Lower leg skin (tissue), 4 donors: ENCODE measurements around the gene EPHB2. TPM values are rescaled to one million over a fixed set of nuclear protein-coding genes. Genes with fewer than 3 reads are reported as not detected.

Source experiments
- DNase-seq, 2 donors: peaks; one replicate each; pipeline ENCODE4 v3.0.0-alpha.2; 2019; ENCODE audit warnings: low spot score in 2 of 2
- H3K4me3 ChIP-seq: fragments of 200-600 bp; sonication (generic); 2 replicates; pipeline ENCODE4 v1.5.1; 2017; ENCODE audit warnings: mild to moderate bottlenecking, low read depth; ENCODE audit not compliant: poor library complexity, severe bottlenecking
- POLR2A ChIP-seq, 2 donors: fragments of 450-650 bp; IDR thresholded peaks; one replicate each; pipeline ENCODE4 v1.6.1; 2016 to 2017; ENCODE audit warnings: antibody characterized with exemption in 2 of 2, mild to moderate bottlenecking in 1 of 2, moderate library complexity in 1 of 2
- WGBS, 2 donors: methylation state at CpG; one replicate each; pipeline ENCODE4 v1.1.5; 2018; 5-methylcytosine and 5-hydroxymethylcytosine counted together
- intact Hi-C: fragments of 100-400 bp; cut with DNase I; formaldehyde crosslinking; loops from one replicate; pipeline ENCODE4 v1.15.0; 2023; ENCODE audit warnings: low total_unique reads
- total RNA-seq, 4 donors: library from RNA; depleted of rRNA; stranded (reverse); fragments of >200 nt; gene quantifications; one replicate each; pipeline ENCODE4 v1.1.0, GENCODE V29; 2016
- TF ChIP-seq, protein P1 (sequence below), 3 donors: fragments of 450-650 bp; IDR thresholded peaks; one replicate each; pipeline ENCODE4 v1.5.1; 2016; ENCODE audit warnings: antibody characterized with exemption in 3 of 3, mild to moderate bottlenecking in 3 of 3, moderate library complexity in 2 of 3

EPHB2 gene
- total RNA-seq, 4 donors from 2014 or later, result 0.57 to 3.1 (median 1.7) TPM

GRCh38 chr1:22801347-22801746, 90.7 kb downstream of the EPHB2 start:
- WGBS, 2 donors, result 97 to 98% methylated on average over 8 to 9 of the region's 9 CpGs
- intact Hi-C loops, result no loop called here
- DNase-seq, result no peak
- TF ChIP-seq POLR2A (IDR thresholded peaks at IDR 0.05), result no peak
- TF ChIP-seq, protein P1, sequence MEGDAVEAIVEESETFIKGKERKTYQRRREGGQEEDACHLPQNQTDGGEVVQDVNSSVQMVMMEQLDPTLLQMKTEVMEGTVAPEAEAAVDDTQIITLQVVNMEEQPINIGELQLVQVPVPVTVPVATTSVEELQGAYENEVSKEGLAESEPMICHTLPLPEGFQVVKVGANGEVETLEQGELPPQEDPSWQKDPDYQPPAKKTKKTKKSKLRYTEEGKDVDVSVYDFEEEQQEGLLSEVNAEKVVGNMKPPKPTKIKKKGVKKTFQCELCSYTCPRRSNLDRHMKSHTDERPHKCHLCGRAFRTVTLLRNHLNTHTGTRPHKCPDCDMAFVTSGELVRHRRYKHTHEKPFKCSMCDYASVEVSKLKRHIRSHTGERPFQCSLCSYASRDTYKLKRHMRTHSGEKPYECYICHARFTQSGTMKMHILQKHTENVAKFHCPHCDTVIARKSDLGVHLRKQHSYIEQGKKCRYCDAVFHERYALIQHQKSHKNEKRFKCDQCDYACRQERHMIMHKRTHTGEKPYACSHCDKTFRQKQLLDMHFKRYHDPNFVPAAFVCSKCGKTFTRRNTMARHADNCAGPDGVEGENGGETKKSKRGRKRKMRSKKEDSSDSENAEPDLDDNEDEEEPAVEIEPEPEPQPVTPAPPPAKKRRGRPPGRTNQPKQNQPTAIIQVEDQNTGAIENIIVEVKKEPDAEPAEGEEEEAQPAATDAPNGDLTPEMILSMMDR (IDR thresholded peaks at IDR 0.05), result no peak
- H3K4me3 ChIP-seq, result no peak overlapping the region

- TF ChIP-seq, protein P1 (IDR thresholded peaks at IDR 0.05), result no peak
- TF ChIP-seq POLR2A (IDR thresholded peaks at IDR 0.05), result no peak
- DNase-seq, result no peak
- intact Hi-C loops, result no loop called here
- WGBS, 2 donors, result 84 to 89% methylated on average over 19 of the region's 19 CpGs
- H3K4me3 ChIP-seq, result no peak overlapping the region
These were observed 91.1 kb downstream of the EPHB2 start for GRCh38 chr1:22801761-22802160.

DNA sequence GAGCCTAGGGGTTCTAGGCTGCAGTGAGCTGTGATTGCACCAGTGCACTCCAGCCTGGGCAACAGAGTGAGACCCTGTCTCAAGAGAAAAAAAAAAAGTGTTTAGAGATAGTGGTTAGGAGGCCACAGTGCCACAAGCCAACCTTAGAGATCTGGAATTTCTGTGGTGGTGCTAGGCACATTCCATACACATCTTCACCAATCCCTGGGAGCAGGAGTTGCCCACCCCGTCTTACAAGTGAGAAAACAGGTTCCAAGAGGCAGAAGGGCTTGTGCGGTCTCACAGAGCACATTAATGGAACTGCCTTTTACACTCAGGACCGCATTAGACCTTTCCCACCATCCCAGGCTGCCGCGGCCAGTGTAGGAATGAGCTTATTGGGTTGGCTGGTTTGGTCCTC, 93.2 kb downstream of the EPHB2 start:
- intact Hi-C loops, result no loop called here
- no peak for DNase-seq
- TF ChIP-seq, protein P1 (IDR thresholded peaks at IDR 0.05), result no peak
- TF ChIP-seq POLR2A (IDR thresholded peaks at IDR 0.05), result no peak
- no peak overlapping the region for H3K4me3 ChIP-seq
- 79 to 80% methylated on average over 5 of the region's 5 CpGs for WGBS, 2 donors

GRCh38 chr1:22804406-22804805, 93.8 kb downstream of the EPHB2 start:
- TF ChIP-seq, protein P1 (IDR thresholded peaks at IDR 0.05), result no peak
- no peak for TF ChIP-seq POLR2A (IDR thresholded peaks at IDR 0.05)
- no peak for DNase-seq
- intact Hi-C loops, result no loop called here
- H3K4me3 ChIP-seq, result no peak overlapping the region
- 46 to 47% methylated on average over 6 of the region's 6 CpGs for WGBS, 2 donors

GRCh38 chr1:22804969-22805671, 94.5 kb downstream of the EPHB2 start:
- no peak overlapping the region for H3K4me3 ChIP-seq
- 78 to 83% methylated on average over 6 to 7 of the region's 7 CpGs for WGBS, 2 donors
- no peak for DNase-seq
- intact Hi-C loops, result no loop called here
- TF ChIP-seq POLR2A (IDR thresholded peaks at IDR 0.05), result no peak
- TF ChIP-seq, protein P1 (IDR thresholded peaks at IDR 0.05), result no peak

DNA sequence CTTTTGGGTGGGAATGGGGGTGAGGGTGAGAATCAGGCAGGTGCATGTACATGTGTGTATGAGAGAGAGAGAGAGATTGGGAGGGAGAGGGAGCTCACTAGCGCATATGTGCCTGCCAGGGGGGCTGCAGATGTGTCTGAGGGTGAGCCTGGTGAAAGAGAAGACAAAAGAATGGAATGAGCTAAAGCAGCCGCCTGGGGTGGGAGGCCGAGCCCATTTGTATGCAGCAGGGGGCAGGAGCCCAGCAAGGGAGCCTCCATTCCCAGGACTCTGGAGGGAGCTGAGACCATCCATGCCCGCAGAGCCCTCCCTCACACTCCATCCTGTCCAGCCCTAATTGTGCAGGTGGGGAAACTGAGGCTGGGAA, 95.0 kb downstream of the EPHB2 start:
- intact Hi-C loops, result no loop called here
- TF ChIP-seq, protein P1 (IDR thresholded peaks at IDR 0.05), result no peak
- TF ChIP-seq POLR2A (IDR thresholded peaks at IDR 0.05), result no peak
- H3K4me3 ChIP-seq, result no peak overlapping the region
- DNase-seq, result no peak
- 93 to 95% methylated on average over 4 of the region's 4 CpGs for WGBS, 2 donors
